Measurements from ENCODE around the gene KLF11. TPM values are rescaled to one million over a fixed set of nuclear protein-coding genes. Genes with fewer than 3 reads are reported as not detected.

KLF11 gene
- total RNA-seq, 6 donors from 2014 or later, result 14.3 to 38.7 (median 23.4) TPM

DNA sequence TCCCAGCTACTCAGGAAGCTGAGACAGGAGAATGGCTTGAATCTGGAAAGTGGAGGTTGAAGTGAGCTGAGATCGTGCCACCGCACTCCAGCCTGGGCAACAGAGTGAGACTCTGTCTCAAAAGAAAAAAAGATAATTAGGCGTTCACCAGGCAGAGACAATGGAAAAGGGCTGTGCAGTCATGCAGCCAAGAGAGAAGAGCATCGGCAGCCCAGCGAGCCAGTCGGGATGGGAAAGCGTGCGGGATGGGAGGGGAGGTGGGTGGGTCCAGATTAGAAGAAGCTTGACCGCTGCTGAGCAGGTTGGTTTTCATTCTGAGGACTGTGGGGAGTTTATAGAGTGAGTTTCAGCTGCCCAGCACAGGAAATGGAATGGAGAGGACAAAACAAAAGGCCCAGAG, 51.8 kb downstream of the KLF11 start:
- 81% methylated on average over 9 of the region's 9 CpGs for WGBS, 2 donors
- H3K4me3 ChIP-seq, result no peak overlapping the region

DNA sequence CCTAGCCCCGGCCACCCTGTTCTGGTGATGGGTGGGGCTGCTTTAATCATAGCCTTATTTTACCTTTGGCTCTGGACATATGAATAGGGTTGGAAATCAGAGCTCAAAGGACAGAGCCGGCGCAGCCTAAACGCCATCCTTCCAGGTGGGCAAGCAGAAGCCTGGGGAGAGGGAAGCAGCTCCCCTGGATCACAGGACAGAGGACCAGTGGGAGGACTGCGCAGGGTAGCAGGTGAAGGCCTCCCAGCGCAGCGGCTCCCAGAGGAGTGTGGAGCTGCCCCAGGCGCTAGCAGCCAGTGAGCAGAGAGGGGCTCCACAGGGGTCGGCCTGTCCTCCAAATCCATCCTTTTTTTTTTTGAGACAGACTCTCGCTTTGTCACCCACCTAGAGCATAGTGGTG, 53.3 kb downstream of the KLF11 start:
- H3K9me3 ChIP-seq, result no peaks in the 10 kb centered on the region
- no peak overlapping the region for H3K27ac ChIP-seq
- 96 to 99% methylated on average over 10 of the region's 10 CpGs for WGBS, 2 donors
- H3K27me3 ChIP-seq, result no peaks in the 10 kb centered on the region
- no peak for TF ChIP-seq POLR2AphosphoS5 (IDR thresholded peaks at IDR 0.05)
- no peak for TF ChIP-seq POLR2A (IDR thresholded peaks at IDR 0.05)
- TF ChIP-seq, protein P1, sequence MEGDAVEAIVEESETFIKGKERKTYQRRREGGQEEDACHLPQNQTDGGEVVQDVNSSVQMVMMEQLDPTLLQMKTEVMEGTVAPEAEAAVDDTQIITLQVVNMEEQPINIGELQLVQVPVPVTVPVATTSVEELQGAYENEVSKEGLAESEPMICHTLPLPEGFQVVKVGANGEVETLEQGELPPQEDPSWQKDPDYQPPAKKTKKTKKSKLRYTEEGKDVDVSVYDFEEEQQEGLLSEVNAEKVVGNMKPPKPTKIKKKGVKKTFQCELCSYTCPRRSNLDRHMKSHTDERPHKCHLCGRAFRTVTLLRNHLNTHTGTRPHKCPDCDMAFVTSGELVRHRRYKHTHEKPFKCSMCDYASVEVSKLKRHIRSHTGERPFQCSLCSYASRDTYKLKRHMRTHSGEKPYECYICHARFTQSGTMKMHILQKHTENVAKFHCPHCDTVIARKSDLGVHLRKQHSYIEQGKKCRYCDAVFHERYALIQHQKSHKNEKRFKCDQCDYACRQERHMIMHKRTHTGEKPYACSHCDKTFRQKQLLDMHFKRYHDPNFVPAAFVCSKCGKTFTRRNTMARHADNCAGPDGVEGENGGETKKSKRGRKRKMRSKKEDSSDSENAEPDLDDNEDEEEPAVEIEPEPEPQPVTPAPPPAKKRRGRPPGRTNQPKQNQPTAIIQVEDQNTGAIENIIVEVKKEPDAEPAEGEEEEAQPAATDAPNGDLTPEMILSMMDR (IDR thresholded peaks at IDR 0.05), result no peak
- TF ChIP-seq EP300 (IDR thresholded peaks at IDR 0.05), result no peak
- H3K4me1 ChIP-seq, result peaks cover 0 to 11% (median 4%) of the 10 kb centered on the region in 4 donors
- DNase-seq (peak in 1 of 2 donors; percentile 30), ATAC-seq (ENCODE audit: low FRiP score in 2 of 2) (no peak)
- H3K4me3 ChIP-seq, result no peak overlapping the region
- H3K36me3 ChIP-seq, result no peaks in the 10 kb centered on the region

More for the DNA sequence above, 51.8 kb downstream of the KLF11 start:
- TF ChIP-seq POLR2A (IDR thresholded peaks at IDR 0.05), result no peak
- TF ChIP-seq, protein P1 (IDR thresholded peaks at IDR 0.05), result no peak
- TF ChIP-seq POLR2AphosphoS5 (IDR thresholded peaks at IDR 0.05), result no peak
- TF ChIP-seq EP300 (IDR thresholded peaks at IDR 0.05), result no peak
- Histone ChIP-seq H3K36me3 (no peaks in the 10 kb centered on the region), H3K4me1 (peaks cover 6 to 16% (median 10%) of the 10 kb centered on the region in 4 donors), H3K9me3 (no peaks in the 10 kb centered on the region), H3K27me3 (peaks cover 0 to 6% (median 2%) of the 10 kb centered on the region in 4 donors), H3K27ac (no peak overlapping the region)
- ATAC-seq (ENCODE audit: low FRiP score in 2 of 2) (no peak), DNase-seq (no peak)

DNA sequence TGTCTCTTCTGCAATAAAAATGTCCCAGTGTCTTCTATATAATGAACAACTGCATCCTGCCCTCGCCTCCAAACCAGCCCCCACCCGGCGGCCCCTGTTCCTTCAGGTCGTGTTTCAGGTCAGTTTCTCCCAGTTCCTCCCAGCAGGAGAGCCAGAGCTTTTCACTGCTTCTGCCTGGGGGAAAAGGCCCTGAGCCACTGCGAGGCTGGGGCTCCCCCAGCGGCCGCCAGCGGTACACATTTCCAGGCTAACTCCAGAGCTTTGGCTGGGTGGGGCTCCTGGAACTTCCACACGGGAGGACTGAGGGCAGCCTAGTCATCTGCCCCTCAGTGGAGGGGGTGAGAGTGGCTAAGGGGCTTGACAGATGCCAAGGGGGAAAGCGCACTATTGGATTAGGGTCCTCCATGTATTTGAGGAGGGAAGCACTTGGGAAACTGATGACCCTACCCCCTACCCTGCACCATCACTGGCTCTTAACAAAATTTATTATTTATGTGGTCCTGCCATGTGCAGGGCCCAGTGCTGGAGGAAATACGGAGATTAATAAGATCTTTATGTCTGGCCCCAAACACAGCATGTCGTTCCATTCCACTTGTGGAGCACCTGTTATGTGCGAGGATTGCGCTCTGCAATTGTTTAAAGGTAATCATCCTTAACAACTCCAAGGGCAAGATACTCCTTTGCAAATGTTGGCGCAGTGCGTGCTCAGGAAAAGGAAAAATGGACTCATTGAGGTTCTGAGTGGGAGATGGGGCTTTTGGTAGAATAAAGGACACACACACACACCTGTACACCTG, 54.2 kb downstream of the KLF11 start:
- Histone ChIP-seq H3K27ac (no peak overlapping the region), H3K4me3 (no peak overlapping the region), H3K36me3 (no peaks in the 10 kb centered on the region), H3K4me1 (peaks cover 0 to 11% (median 4%) of the 10 kb centered on the region in 4 donors), H3K27me3 (no peaks in the 10 kb centered on the region), H3K9me3 (no peaks in the 10 kb centered on the region)
- peak; percentile 74 to 91 for DNase-seq
- ATAC-seq (ENCODE audit: low FRiP score in 2 of 2), result peak; percentile 87 to 95
- no peak for TF ChIP-seq POLR2A (IDR thresholded peaks at IDR 0.05)
- TF ChIP-seq, protein P1 (IDR thresholded peaks at IDR 0.05), result peak; percentile 82 to 91 (median 86)
- WGBS, 2 donors, result 34 to 49% methylated on average over 11 to 16 of the region's 16 CpGs

DNA sequence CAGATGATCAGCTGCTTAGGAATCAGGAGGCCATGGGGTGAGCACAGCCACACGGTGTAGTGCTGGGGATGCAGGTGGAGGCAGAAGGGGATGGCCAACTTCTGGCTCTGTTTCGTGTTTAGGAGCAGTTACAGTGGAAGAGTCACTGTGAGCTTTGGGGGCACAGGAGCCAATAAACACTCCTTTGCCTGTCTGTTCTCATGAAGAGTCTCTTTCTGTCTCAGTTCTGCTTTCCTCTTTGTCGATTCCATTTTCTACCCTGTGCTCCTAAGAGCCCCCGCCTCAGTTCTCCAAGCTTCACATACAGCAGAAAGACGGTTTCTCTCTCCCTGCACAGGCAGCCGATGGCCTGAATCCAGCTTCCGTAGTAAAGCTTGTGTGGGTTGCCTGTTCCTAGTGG, 58.1 kb downstream of the KLF11 start:
- Histone ChIP-seq H3K4me3 (no peak overlapping the region), H3K36me3 (no peaks in the 10 kb centered on the region), H3K4me1 (peaks cover 0 to 11% (median 4%) of the 10 kb centered on the region in 4 donors), H3K9me3 (no peaks in the 10 kb centered on the region), H3K27me3 (no peaks in the 10 kb centered on the region), H3K27ac (no peak overlapping the region)
- 49 to 56% methylated on average over 7 of the region's 7 CpGs for WGBS, 2 donors
- ATAC-seq (ENCODE audit: low FRiP score in 2 of 2) (no peak), DNase-seq (no peak)
- TF ChIP-seq POLR2A (IDR thresholded peaks at IDR 0.05) (no peak), EP300 (IDR thresholded peaks at IDR 0.05) (no peak), POLR2AphosphoS5 (IDR thresholded peaks at IDR 0.05) (no peak)
- TF ChIP-seq, protein P1 (IDR thresholded peaks at IDR 0.05), result no peak

DNA sequence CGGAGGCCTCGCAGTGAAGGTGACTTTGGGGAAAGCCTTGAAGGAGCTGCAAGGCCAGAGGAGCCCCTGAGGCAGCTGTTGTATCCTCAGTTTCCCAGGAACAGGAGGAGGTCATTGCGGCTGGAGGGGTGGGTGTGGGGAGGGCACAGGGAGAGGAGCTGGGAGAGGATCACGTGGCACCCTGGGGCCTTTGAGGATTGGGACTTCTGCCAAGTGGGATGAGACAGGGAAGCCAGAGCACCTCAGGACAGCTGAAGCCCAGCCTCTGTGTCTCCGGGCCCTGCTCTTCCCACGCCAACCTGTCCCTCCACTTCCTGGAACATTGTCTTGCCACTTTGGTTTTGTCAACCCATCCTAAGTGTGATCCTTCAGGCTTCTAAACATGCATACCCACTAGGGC, 59.8 kb downstream of the KLF11 start:
- Histone ChIP-seq H3K36me3 (no peaks in the 10 kb centered on the region), H3K27me3 (no peaks in the 10 kb centered on the region), H3K9me3 (no peaks in the 10 kb centered on the region), H3K4me1 (peaks cover 0 to 5% (median 0%) of the 10 kb centered on the region in 4 donors), H3K27ac (no peak overlapping the region), H3K4me3 (no peak overlapping the region)
- 84 to 88% methylated on average over 6 of the region's 6 CpGs for WGBS, 2 donors
- TF ChIP-seq, protein P1 (IDR thresholded peaks at IDR 0.05), result no peak
- TF ChIP-seq EP300 (IDR thresholded peaks at IDR 0.05) (no peak), POLR2A (IDR thresholded peaks at IDR 0.05) (no peak), POLR2AphosphoS5 (IDR thresholded peaks at IDR 0.05) (no peak)
- DNase-seq, result no peak
- no peak for ATAC-seq (ENCODE audit: low FRiP score in 2 of 2)

All from upper lobe of left lung (tissue), 6 donors.